Gastroesophageal sphincter (tissue), 4 donors: Measurements from ENCODE around the gene ATAD3A. TPM values are rescaled to one million over a fixed set of nuclear protein-coding genes. Genes with fewer than 3 reads are reported as not detected.

Experiments
- ATAC-seq: fragments of 150-250 bp; one replicate; pipeline ENCODE4 v1.9.1; 2016; ENCODE audit warnings: mild to moderate bottlenecking, moderate library complexity
- H3K27ac ChIP-seq, 4 donors: fragments of 200-600 bp; sonication (generic) in 3 of 4; 1 replicate in 3 of 4; 2 replicates in 1 of 4; pipeline ENCODE4 v1.5.1; 2016 to 2019
- H3K27me3 ChIP-seq: fragments of 200-600 bp; sonication (generic); one replicate; pipeline ENCODE4 v1.5.1; 2019
- H3K36me3 ChIP-seq, 2 donors: fragments of 200-600 bp; sonication (generic); one replicate each; pipeline ENCODE4 v1.5.1; 2019; ENCODE audit warnings: control low read depth in 1 of 2
- H3K4me1 ChIP-seq, 3 donors: fragments of 200-600 bp; sonication (generic); 1 replicate in 2 of 3; 2 replicates in 1 of 3; pipeline ENCODE4 v1.5.1; 2016 to 2019; ENCODE audit warnings: control low read depth in 2 of 3
- H3K4me3 ChIP-seq, 2 donors: fragments of 200-600 bp; sonication (generic); one replicate each; pipeline ENCODE4 v1.5.1; 2019; ENCODE audit warnings: mild to moderate bottlenecking in 1 of 2, moderate library complexity in 1 of 2
- H3K9me3 ChIP-seq, 3 donors: fragments of 200-600 bp; sonication (generic); one replicate each; pipeline ENCODE4 v1.5.1; 2017 to 2019; ENCODE audit warnings: control low read depth in 2 of 3
- EP300 ChIP-seq: sonication (generic); formaldehyde crosslinking; IDR thresholded peaks from one replicate; pipeline ENCODE4 v1.6.1; 2017; ENCODE audit warnings: antibody characterized with exemption, mild to moderate bottlenecking
- POLR2A ChIP-seq, 2 donors: fragments of 450-650 bp; IDR thresholded peaks; one replicate each; pipeline ENCODE4 v1.6.1; 2017; ENCODE audit warnings: antibody characterized with exemption in 2 of 2, mild to moderate bottlenecking in 2 of 2, moderate library complexity in 1 of 2
- POLR2AphosphoS5 ChIP-seq: sonication (generic); formaldehyde crosslinking; IDR thresholded peaks from one replicate; pipeline ENCODE4 v1.6.1; 2017; ENCODE audit warnings: antibody characterized with exemption
- WGBS, 2 donors: methylation state at CpG; one replicate each; pipeline ENCODE4 v1.1.5; 2018; ENCODE audit warnings: low coverage in 1 of 2; 5-methylcytosine and 5-hydroxymethylcytosine counted together
- total RNA-seq, 4 donors: library from RNA; depleted of rRNA; stranded (reverse); fragments of >200 nt; gene quantifications; one replicate each; pipeline ENCODE4 v1.1.0, GENCODE V29; 2016
- TF ChIP-seq, protein P1 (sequence below), 4 experiments: fragments of 200-600 bp in 2 of 4; fragments of 450-650 bp in 2 of 4; sonication (generic) in 1 of 4; IDR thresholded peaks; one replicate each; pipeline ENCODE4 v1.5.1; 2017 to 2019; ENCODE audit warnings: antibody characterized with exemption in 4 of 4, mild to moderate bottlenecking in 2 of 4, moderate library complexity in 2 of 4

The ATAD3A gene
- total RNA-seq, 4 donors from 2014 or later = 14.9 to 32.9 (median 19.1) TPM

DNA sequence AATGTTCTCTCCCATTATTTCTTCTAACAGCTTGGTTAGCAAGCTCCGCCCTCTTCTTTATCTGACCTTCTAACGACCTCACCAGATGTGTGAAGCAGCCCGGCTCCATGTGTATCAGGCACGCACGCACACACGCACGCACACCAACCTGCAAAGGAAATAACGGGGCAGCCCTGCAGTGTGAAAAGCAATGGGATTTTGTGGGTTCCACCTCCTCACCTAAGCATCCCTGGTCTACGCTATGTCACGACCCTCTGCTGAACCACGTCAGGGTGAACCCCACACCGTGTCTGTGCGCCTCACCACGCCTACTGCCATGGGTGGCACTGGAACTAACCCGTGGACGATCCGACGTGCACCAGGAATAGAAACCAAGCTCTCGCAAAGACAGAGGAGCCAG, 52.3 kb downstream of the ATAD3A start:
- WGBS, 2 donors = 75% methylated on average over 11 of the region's 19 CpGs; no CpG with 5 or more reads in 1 of the 2 donors
- Histone ChIP-seq H3K4me3 (no peak overlapping the region), H3K9me3 (no peaks in the 10 kb centered on the region), H3K36me3 (peaks cover 0 to 68% of the 10 kb centered on the region in 2 donors), H3K27ac (no peak overlapping the region), H3K27me3 (no peaks in the 10 kb centered on the region), H3K4me1 (peaks cover 0 to 31% (median 0%) of the 10 kb centered on the region in 3 donors)
- TF ChIP-seq POLR2AphosphoS5 = no peak
- no peak for TF ChIP-seq EP300
- TF ChIP-seq POLR2A (IDR thresholded peaks at IDR 0.05) = no peak
- TF ChIP-seq, protein P1, sequence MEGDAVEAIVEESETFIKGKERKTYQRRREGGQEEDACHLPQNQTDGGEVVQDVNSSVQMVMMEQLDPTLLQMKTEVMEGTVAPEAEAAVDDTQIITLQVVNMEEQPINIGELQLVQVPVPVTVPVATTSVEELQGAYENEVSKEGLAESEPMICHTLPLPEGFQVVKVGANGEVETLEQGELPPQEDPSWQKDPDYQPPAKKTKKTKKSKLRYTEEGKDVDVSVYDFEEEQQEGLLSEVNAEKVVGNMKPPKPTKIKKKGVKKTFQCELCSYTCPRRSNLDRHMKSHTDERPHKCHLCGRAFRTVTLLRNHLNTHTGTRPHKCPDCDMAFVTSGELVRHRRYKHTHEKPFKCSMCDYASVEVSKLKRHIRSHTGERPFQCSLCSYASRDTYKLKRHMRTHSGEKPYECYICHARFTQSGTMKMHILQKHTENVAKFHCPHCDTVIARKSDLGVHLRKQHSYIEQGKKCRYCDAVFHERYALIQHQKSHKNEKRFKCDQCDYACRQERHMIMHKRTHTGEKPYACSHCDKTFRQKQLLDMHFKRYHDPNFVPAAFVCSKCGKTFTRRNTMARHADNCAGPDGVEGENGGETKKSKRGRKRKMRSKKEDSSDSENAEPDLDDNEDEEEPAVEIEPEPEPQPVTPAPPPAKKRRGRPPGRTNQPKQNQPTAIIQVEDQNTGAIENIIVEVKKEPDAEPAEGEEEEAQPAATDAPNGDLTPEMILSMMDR (IDR thresholded peaks at IDR 0.05) = no peak
- ATAC-seq = no peak

DNA sequence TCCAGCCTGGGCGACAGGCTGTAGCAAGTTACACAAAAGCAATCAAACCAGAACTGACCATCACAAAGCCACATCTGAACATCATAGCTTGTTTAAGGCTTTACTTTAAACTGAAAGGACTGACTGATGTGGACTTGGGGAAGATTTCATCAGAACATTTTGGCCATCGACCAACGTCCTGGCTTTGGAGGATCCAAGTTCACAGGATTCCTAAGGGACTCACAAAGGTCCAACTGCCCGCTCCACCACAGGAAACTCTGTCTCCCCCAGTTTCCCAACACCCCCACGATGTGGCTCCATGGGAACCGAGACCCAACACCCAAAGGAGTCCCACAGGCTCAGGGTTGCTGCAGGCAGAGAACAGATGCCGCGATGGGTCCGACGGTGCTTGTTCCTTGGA, 53.4 kb downstream of the ATAD3A start:
- Histone ChIP-seq H3K27me3 (no peaks in the 10 kb centered on the region), H3K9me3 (no peaks in the 10 kb centered on the region), H3K4me1 (peaks cover 0 to 41% (median 4%) of the 10 kb centered on the region in 3 donors), H3K4me3 (no peak overlapping the region), H3K36me3 (peaks cover 0 to 68% of the 10 kb centered on the region in 2 donors), H3K27ac (no peak overlapping the region)
- no peak for ATAC-seq
- TF ChIP-seq EP300 (no peak), POLR2A (IDR thresholded peaks at IDR 0.05) (no peak), POLR2AphosphoS5 (no peak)
- TF ChIP-seq, protein P1 (IDR thresholded peaks at IDR 0.05) = no peak
- 70 to 94% methylated on average over 3 to 9 of the region's 10 CpGs for WGBS, 2 donors

DNA sequence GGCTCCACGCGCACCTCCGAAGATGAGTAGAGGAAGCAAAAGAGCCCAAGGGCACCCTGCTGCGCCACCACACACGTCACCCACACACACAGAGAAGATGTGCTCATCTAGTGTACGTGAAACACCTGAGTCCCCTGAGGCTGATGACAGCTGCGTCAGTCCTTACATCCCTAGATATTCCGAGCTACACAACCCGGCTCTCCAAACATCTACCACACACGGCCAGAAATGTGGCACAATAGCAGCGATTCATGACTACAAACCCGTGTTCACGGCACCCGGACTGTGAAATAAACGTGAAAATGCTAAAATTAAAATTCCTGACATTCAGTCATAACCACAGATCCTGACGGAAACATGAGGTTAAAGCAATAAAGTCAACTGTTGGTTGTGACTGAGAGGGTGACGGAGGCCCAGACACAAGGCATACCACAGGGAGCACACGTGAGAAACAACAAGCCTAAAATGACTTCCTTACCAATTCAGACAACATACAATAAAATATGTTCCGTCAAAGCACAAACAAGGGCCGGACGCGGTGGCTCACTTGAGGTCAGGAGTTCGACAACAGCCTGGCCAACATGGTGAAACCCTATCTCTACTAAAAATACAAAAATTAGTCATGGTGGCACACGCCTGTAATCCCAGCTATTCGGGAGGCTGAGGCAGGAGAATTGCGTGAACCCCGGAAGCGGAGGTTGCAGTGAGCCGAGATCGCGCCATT, 55.4 kb downstream of the ATAD3A start:
- Histone ChIP-seq H3K36me3 (peaks cover 0 to 64% of the 10 kb centered on the region in 2 donors), H3K4me1 (peaks cover 0 to 61% (median 5%) of the 10 kb centered on the region in 3 donors), H3K27ac (peak overlapping the region in 3 of 4 donors; percentile 28 to 54 (median 46)), H3K9me3 (no peaks in the 10 kb centered on the region), H3K4me3 (no peak overlapping the region), H3K27me3 (no peaks in the 10 kb centered on the region)
- no peak for TF ChIP-seq POLR2AphosphoS5
- TF ChIP-seq EP300 = no peak
- TF ChIP-seq POLR2A (IDR thresholded peaks at IDR 0.05) = no peak
- TF ChIP-seq, protein P1 (IDR thresholded peaks at IDR 0.05) = no peak
- ATAC-seq = no peak
- 67 to 84% methylated on average over 3 to 27 of the region's 31 CpGs for WGBS, 2 donors

DNA sequence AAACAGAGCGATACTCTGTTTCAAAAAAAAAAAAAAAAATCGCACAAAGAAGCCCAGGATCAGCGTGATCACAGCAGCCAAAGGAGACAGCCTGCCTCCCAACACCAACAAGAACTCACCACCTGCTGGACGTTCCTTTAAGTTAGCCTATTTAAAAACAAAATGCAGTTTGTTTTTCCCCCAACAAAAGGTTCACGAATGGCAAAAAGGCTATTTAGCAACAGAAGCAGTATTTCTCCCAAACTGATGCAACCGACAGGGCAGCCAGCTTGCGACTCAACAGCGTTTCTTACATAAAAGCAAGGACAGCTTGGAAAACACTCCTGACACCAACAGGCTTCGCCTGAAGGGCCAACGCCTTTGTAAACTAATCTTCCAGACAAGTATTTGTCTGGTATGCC, 55.9 kb downstream of the ATAD3A start:
- H3K36me3 ChIP-seq = peaks cover 0 to 62% of the 10 kb centered on the region in 2 donors
- WGBS, 2 donors = 57 to 61% methylated on average over 6 to 9 of the region's 10 CpGs
- H3K4me1 ChIP-seq = peaks cover 0 to 67% (median 5%) of the 10 kb centered on the region in 3 donors

More for the DNA sequence above, 55.9 kb downstream of the ATAD3A start:
- peak overlapping the region in 2 of 4 donors; percentile 28 to 54 for H3K27ac ChIP-seq
- no peak overlapping the region for H3K4me3 ChIP-seq
- no peaks in the 10 kb centered on the region for H3K9me3 ChIP-seq
- no peak for TF ChIP-seq POLR2AphosphoS5
- no peak for TF ChIP-seq EP300
- TF ChIP-seq, protein P1 (IDR thresholded peaks at IDR 0.05) = no peak
- TF ChIP-seq POLR2A (IDR thresholded peaks at IDR 0.05) = no peak
- peak; percentile 75 for ATAC-seq
- no peaks in the 10 kb centered on the region for H3K27me3 ChIP-seq
